HPDE6-E6E7 (cell line): ENCODE measurements around the gene GABBR2.
A peak's percentile ranks its signal among the peaks of the same experiment; 100 is the strongest.

ENCODE experiments used
- DNase-seq: peaks from one replicate; pipeline ENCODE4 v3.0.0; 2011; ENCODE audit warnings: missing footprints; ENCODE audit errors: extremely low spot score

Gene GABBR2

GRCh38 chr9:98259791-98260190, 448.9 kb downstream of the GABBR2 start:
- DNase-seq, result no peak

GRCh38 chr9:98256756-98257155, 452.0 kb downstream of the GABBR2 start:
- no peak for DNase-seq

GRCh38 chr9:98255578-98256296, 453.0 kb downstream of the GABBR2 start, which contains the start of gene TBC1D2:
TSS of gene TBC1D2 (minus strand) at chr9:98255649. CDS start at chr9:98255541, 108 bp downstream.
- DNase-seq, result peak; percentile 94

GRCh38 chr9:98255061-98255577, 453.6 kb downstream of the GABBR2 start:
- peak; percentile 61 for DNase-seq

- no peak for DNase-seq
Measured at GRCh38 chr9:98254228-98255060, 454.3 kb downstream of the GABBR2 start.

- no peak for DNase-seq
Measured at GRCh38 chr9:98253565-98253964, 455.2 kb downstream of the GABBR2 start.

- peak; percentile 78 for DNase-seq
Measured at GRCh38 chr9:98251551-98251950, 457.2 kb downstream of the GABBR2 start.

- no peak for DNase-seq
Measured at GRCh38 chr9:98249771-98250170, 459.0 kb downstream of the GABBR2 start.

- DNase-seq, result peak; percentile 88
Measured at GRCh38 chr9:98248737-98249474, 459.8 kb downstream of the GABBR2 start.

- no peak for DNase-seq
Measured at GRCh38 chr9:98247831-98248657, 460.7 kb downstream of the GABBR2 start.

- DNase-seq, result no peak
Measured at GRCh38 chr9:98242426-98242825, 466.3 kb downstream of the GABBR2 start.

- DNase-seq, result no peak
Measured at GRCh38 chr9:98241357-98242300, 467.1 kb downstream of the GABBR2 start.

- no peak for DNase-seq
Measured at GRCh38 chr9:98240475-98240874, 468.3 kb downstream of the GABBR2 start.
